Cardiac fibroblast (primary cell): ENCODE measurements around the gene NR3C1.

Experiments used
- DNase-seq, 2 donors: peaks; one replicate each; pipeline versions ENCODE4 v3.0.0 to v3.0.0-alpha.2; 2010; ENCODE audit warnings: low read depth in 2 of 2
- H3K4me3 ChIP-seq, 2 donors: replicated peaks in 1 of 2; 1 replicate in 1 of 2; 2 replicates in 1 of 2; pipeline ENCODE4 v1.5.1; 2011; ENCODE audit warnings: low read depth in 2 of 2, low read length in 2 of 2, mild to moderate bottlenecking in 2 of 2, moderate library complexity in 1 of 2
- TF ChIP-seq, protein P1 (sequence below): IDR thresholded peaks from one replicate; pipeline ENCODE4 v1.5.1; 2011; ENCODE audit warnings: low read depth, mild to moderate bottlenecking, low read length, inconsistent platforms

The NR3C1 gene

GRCh38 chr5:143308731-143309130 lies 94.8 kb downstream of the NR3C1 start:
- DNase-seq: no peak

DNA sequence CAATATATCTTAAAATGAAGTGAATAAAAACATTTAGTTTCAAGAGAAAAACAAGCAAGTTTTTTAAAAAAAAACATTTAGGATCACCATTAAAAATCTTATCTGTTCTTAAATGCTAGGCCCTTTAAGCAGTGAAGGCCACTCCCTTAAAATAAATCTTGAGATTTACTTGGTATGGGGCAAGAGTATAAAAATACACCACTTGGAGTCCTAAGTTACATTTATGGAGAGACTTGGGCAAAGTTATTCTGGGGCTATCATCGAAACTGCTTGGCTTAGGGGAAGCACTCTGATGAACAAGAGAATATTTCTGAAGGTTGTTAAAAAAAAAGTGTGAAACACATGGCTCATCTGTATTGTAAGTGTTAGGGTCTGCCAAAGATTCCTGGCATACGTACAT lies 97.4 kb downstream of the NR3C1 start:
- H3K4me3 ChIP-seq: no peak overlapping the region
- TF ChIP-seq, protein P1, sequence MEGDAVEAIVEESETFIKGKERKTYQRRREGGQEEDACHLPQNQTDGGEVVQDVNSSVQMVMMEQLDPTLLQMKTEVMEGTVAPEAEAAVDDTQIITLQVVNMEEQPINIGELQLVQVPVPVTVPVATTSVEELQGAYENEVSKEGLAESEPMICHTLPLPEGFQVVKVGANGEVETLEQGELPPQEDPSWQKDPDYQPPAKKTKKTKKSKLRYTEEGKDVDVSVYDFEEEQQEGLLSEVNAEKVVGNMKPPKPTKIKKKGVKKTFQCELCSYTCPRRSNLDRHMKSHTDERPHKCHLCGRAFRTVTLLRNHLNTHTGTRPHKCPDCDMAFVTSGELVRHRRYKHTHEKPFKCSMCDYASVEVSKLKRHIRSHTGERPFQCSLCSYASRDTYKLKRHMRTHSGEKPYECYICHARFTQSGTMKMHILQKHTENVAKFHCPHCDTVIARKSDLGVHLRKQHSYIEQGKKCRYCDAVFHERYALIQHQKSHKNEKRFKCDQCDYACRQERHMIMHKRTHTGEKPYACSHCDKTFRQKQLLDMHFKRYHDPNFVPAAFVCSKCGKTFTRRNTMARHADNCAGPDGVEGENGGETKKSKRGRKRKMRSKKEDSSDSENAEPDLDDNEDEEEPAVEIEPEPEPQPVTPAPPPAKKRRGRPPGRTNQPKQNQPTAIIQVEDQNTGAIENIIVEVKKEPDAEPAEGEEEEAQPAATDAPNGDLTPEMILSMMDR: no peak
- no peak for DNase-seq

More at GRCh38 chr5:143308731-143309130, 94.8 kb downstream of the NR3C1 start:
- H3K4me3 ChIP-seq: no peak overlapping the region
- TF ChIP-seq, protein P1: no peak

GRCh38 chr5:143304836-143305475 lies 98.5 kb downstream of the NR3C1 start:
- DNase-seq: peak in 1 of 2 donors; percentile 54
- TF ChIP-seq, protein P1: no peak
- no peak overlapping the region for H3K4me3 ChIP-seq

DNA sequence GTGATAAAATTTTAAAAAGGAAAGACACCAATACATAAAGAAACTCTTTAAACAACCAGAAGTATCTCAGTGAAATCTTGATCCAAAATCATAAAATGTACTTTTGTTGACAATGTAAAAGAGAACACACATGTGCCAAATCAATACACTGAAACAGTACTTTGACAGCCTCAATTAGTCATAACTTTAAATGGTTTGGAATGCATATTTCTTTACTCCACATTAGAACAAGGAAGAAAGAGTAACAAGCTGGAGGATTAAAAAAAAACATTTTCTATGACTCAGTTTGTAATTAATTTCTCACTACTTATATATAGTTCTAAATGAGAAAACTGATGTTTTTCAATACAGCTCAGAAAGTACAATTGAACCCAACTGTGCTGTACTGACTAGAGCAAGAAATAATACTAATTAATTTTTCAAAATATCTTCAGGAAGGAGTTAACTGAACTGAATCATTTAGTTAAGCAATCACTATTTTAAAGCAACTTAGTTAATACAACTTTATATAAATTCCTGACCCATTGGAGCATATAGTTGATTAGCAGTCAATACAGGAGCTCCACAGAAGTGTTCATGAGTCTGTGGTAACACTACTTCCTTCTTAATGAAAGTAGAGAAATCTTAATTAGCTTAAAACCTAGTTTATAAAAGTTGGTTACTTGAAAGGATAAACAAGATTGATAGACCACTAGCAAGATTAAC lies 101.0 kb downstream of the NR3C1 start:
- H3K4me3 ChIP-seq: no peak overlapping the region
- peak in 1 of 2 donors; percentile 54 for DNase-seq
- TF ChIP-seq, protein P1: no peak

DNA sequence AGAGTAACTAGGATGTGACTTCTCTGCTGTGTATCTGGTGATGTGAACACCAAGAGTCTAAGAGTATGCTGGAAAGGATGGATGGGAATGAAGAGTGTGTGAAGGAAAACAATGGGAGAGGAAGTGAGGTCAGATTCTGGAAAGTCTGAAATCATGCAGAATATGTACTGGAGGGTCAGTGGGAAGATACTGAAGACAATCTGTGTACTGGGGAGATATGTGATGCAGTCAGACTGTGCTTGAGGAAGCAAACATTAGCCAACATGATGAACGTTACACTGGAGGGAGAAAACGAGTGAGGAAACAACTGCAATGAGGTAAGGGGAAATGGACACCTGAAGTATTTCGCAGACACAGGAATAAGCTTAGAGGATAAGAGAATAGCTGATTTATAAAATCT lies 105.7 kb downstream of the NR3C1 start:
- H3K4me3 ChIP-seq: no peak overlapping the region
- TF ChIP-seq, protein P1: no peak
- peak; percentile 24 to 79 for DNase-seq

- no peak for DNase-seq
- no peak overlapping the region for H3K4me3 ChIP-seq
- TF ChIP-seq, protein P1: no peak
These were observed 113.4 kb downstream of the NR3C1 start for GRCh38 chr5:143290125-143290524.
